ENCODE data around the gene GDF11. TPM values are rescaled to one million over a fixed set of nuclear protein-coding genes. Genes with fewer than 3 reads are reported as not detected.

GDF11 gene
- 1.5 and 4.2 TPM in 2 replicates for total RNA-seq

DNA sequence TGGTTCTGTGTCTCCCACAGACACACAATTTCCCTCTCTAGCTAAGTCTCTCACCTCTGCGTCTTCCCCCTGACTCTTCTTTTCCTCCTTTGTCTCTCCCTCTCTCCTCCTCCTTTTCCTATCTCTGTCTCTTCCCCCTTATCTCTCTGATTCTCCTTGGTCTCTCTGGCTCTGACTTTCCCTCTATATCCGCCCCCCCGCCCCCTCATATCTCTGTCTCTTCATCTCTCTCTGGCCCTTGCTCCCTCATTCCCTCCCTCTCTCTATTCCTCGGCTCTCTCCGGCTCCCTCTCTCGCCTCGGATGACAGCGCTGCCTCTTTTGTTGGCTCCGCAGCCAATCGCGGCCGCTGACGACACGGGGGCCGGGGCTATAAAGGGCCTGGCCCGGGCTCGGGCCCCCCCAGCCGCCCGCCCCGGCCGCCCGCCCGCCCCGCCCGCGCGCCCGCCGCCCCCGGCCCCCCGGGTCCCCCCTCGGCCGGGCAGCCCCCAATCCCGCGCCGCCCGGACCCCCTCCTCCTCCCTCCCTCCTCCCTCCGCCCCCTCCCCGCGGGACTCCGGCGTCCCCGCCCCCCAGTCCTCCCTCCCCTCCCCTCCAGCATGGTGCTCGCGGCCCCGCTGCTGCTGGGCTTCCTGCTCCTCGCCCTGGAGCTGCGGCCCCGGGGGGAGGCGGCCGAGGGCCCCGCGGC is at the start of gene GDF11:
TSS of gene GDF11 (plus strand) at position 404 of the 687 bp plus-strand sequence. CDS start at position 599, 195 bp downstream.

GRCh38 chr12:55707841-55708694 is 34.9 kb upstream of the GDF11 start, which contains the start of gene ITGA7:
TSS of gene ITGA7 (minus strand) at chr12:55707904. CDS start at chr12:55707682, 222 bp downstream.

GRCh38 chr12:55715833-55716581 is 26.9 kb upstream of the GDF11 start, which contains the start of gene BLOC1S1:
TSS of gene BLOC1S1 (plus strand) at chr12:55716046. CDS start at chr12:55716052, 6 bp downstream.

DNA sequence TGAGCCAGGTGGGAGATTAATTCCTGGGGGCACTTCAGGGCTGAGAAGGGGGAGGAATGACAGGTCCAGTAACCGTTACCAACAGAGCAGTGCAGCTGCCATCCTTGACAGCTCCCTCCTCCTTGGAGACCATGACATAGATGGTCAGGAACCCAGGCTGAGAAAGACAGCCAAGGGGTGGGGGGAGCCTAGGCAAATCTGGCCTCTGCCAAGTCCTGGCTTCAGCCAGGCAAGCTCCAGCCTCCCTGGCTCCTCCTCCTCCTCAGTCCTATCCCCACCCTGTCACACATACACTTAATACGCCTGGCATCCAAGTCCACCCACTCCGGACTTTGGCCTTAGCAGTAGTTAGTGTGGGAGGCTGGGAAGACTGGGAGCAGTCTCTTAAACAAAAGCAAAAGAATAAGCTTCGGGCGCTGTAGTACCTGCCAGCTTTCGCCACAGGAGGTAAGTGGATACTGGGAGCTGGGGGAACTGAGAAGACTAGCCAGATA is 22.8 kb upstream of the GDF11 start, which contains the start of gene RDH5:
TSS of gene RDH5 (plus strand) at position 323 of the 494 bp plus-strand sequence. CDS start 792 bp downstream, outside the sequence.

DNA sequence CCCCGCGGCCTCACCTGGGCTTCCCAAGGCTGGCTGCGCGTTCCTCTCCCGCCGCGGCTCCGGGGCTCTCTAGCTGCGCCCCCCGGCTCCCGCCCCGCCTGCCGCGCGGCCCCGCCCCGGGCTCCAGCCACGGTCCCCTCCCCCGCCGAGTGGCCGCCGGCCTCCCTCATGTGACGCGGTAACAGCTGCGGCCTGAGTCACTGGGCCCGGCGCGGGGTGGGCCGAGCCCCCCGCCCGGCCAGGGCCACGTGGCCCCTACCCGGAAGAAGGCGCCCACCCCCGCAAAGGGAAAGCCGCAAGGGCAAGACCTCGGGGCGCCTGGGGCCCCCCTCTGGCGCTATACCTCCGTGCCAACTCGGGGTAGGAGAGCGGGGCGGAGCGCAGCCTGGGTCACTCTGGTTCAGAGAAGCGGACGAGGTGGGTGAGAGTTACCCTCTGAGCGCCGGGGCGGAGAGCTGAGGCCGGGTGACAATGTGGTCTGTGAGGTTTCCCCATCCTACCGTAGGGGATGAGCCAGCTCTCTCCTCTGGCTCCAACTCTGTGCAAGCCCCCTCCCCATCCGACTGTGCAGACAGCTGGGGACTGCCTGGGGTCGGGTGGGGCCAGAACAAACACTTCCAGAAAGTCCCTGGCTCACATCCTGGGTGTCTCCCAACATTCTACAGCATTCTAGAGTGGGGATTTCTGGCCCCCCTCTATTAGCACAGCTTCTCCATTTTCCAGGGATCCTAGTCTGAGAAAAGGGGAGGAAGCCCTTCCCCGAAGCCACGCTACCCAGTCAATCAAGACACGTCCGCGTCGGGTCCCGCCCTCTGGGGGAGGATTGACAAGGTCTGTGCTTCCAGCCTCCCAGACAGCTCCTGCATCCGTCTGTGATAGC is 13.7 kb upstream of the GDF11 start, which contains the start of gene CD63:
TSS of gene CD63 (minus strand) at position 71 of the 880 bp plus-strand sequence. CDS start 668 bp downstream, outside the sequence.

Other genes with a start within 250 kb of the GDF11 start
- gene OR6C4, start 193.5 kb upstream of the GDF11 start, total RNA-seq = not detected in 2 replicates
- not detected in 2 replicates for gene OR2AP1, start 170.7 kb upstream of the GDF11 start, total RNA-seq
- not detected in 2 replicates for gene OR10P1, start 106.2 kb upstream of the GDF11 start, total RNA-seq
- 0.32 and 1.7 TPM in 2 replicates for gene ITGA7, start 35.2 kb upstream of the GDF11 start, total RNA-seq
- 70.5 and 93.6 TPM in 2 replicates for gene BLOC1S1, start 27.1 kb upstream of the GDF11 start, total RNA-seq
- gene RDH5, start 22.7 kb upstream of the GDF11 start, total RNA-seq = under 0.01 and 2.0 TPM in 2 replicates
- gene CD63, start 14.1 kb upstream of the GDF11 start, total RNA-seq = 947 and 1,474 TPM in 2 replicates
- gene SARNP, start 74.6 kb downstream of the GDF11 start, total RNA-seq = 124 and 176 TPM in 2 replicates
- 21.4 and 31.8 TPM in 2 replicates for gene ORMDL2, start 74.9 kb downstream of the GDF11 start, total RNA-seq
- 54.9 and 61.7 TPM in 2 replicates for gene DNAJC14, start 86.5 kb downstream of the GDF11 start, total RNA-seq
- 0.30 and 0.32 TPM in 2 replicates for gene MMP19, start 99.8 kb downstream of the GDF11 start, total RNA-seq
- gene PYM1, start 184.8 kb downstream of the GDF11 start, total RNA-seq = 29.9 and 43.5 TPM in 2 replicates
- gene DGKA, start 188.0 kb downstream of the GDF11 start, total RNA-seq = 41.6 and 43.5 TPM in 2 replicates
- 0.65 and 1.8 TPM in 2 replicates for gene PMEL, start 222.9 kb downstream of the GDF11 start, total RNA-seq
- gene CDK2, start 223.7 kb downstream of the GDF11 start, total RNA-seq = 25.3 and 25.8 TPM in 2 replicates
- gene RAB5B, start 231.0 kb downstream of the GDF11 start, total RNA-seq = 27.6 and 33.0 TPM in 2 replicates